T-helper 9 cell (primary cell): Measurements from ENCODE around the gene PIK3AP1.
A peak's percentile ranks its signal among the peaks of the same experiment; 100 is the strongest.
"Not testable (repeated sequence)": the region's sequence is repeated elsewhere in the genome, so short reads cannot be mapped to it uniquely, and the experiment has no call there.

ENCODE experiments used
- DNase-seq: peaks from one replicate; pipeline ENCODE4 v3.0.0-alpha.2; 2020

The PIK3AP1 gene

DNA sequence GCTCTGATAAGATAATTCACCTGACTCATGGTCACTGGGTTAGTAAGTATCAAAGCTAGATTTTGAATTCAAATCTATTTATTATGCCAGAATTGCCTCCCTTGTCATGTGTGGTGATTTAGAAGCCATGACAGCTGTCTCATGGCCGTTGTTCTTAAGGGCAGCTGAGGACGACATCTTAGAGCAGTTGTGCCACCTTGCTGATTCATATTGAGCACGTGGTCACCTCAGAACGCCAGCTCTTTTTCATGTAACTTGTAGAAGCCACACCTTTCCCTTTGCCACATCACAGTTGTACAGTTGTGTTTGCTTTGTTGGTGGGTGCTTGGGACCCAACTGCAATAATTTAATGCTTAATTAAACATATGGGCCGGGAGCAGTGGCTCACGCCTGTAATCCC, 4.3 kb upstream of the PIK3AP1 start:
- DNase-seq = no peak

DNA sequence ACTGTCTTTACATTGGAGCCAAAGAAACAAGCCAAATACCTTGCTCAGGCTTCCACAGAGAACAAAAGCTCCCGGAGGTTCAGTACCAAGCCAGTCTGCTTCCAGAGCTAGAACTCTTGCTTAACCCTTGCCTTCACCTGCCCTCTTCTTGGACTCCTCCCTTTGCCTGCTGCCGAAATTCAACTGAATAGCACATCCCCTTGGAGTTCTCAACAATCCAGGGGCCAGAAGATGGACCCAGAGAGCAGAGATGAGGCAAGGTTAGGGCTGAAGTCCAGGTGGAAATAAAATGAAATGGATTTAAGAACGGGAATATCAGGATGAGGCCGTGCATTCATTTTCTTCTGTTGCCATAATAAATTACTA, 876 bp upstream of the PIK3AP1 start:
- no peak for DNase-seq

DNA sequence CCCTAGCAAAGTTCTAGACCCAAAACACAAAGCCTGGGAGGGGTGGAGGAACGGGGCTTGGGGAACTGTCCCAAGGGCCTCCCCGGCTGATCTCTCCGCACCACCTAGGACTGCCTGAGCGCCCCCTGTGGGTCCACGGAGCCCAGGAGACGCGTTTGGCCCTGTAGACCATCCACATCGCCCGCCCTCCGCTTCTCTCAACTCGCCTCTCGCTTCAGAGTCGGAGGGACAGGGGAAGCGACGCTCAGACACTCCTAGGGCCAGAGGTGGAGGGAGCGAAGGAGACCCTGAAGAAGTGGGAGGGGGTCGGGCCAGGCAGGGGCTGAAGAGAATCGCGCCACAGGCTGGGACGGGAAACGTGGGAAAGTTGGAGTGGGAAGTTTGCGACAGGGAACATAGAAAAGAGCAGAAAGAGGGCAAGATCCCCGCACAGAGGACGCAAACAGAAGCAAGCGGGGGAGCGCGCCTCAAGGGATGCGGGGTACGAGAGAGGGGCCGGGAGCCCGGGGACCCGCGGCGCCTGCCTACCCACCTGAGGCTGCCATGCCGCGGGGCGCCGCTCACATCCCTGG, 378 bp downstream of the PIK3AP1 start:
- peak; percentile 7 for DNase-seq

DNA sequence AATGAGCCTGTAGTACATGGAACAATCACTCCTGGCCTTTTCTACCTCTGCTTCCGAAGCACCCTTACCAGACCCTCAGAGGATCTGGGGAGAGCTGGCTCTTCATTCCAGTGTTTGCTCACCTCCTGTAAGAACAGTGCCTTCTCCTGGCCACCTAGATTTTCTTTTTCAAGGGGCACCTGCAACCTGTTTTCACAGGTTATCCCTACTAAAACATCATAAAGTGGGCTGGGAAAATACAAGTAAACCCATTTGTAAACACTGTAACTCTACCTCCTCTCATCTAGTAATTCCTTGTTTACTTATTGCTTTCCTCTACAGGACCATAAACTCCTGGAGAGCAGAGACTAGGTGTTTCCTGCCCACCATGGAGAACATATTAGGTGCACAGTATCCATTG, 1.1 kb downstream of the PIK3AP1 start:
- DNase-seq = no peak

DNA sequence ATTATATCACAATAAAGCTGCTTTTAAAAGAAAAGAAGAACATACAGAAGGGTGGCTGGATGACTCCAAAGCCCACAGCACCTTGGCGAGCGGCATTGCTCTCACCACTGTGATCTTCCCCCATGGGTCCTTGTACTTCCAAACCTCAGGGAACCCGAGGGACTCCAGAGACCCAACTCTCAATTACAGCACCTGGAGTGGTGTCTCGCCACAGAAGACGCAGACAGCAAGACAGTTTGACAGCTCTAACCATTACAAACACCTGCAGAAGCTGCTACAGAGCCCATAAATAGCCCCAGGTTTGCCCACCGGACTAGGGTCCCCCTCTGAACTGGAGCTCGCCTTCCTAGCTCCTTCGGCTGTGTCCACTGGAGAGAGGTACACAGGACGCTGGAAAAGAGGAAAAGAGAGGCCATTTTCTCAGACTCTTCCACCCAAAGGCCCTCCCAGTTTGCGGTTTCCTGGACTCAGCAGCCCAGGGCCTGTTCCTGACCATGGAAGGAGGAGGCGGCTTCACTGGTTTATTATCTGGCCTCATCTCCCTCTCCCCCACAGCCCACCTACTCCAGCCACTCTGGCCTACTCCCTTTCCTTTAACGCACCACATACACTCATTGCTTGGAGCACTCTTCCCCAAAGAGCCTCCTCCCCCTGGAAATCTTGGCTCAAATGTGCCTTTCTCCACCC, 1.9 kb downstream of the PIK3AP1 start:
- no peak for DNase-seq

DNA sequence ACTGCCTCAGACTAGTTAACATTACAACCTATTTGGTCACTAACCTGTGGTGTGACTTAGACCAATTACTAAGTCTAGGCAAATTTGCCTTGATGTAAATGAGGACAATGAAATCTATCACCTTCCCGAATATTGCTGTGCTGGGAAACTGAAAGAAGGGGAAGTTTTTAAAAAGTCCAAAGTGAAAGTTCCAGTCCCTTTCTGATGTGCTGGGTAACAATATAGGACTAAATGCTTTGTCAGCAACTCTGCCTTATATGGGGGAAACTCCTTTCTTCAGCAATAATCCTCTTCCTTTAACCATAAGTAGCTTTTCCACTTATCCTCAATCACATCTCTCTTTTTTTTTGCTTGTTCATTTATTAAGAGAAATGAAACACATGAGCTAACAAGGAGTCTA, 3.9 kb downstream of the PIK3AP1 start:
- DNase-seq = no peak

DNA sequence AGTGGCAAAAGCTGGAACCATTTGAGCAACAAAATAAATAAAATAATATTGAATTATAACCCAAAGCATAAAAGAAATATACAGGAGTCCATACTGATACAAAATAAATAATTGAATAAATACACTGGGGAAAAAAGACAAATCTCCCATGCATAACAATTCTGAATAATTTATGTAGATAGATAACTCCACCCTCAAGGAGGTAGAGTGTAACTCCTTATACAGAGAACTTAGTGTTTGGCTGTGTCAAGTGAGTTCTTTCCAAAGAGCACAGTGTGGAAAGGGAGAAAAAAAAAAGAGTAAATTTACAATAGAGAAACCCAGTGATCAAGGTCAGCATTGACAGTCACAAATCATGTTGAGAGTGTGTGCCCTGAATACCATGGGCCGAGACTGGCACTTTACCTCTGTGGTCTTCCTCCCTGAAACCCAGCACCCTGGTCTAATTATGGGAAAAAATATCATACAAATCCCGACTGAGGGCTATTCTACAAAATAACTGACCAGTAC, 5.5 kb downstream of the PIK3AP1 start:
- DNase-seq = no peak

DNA sequence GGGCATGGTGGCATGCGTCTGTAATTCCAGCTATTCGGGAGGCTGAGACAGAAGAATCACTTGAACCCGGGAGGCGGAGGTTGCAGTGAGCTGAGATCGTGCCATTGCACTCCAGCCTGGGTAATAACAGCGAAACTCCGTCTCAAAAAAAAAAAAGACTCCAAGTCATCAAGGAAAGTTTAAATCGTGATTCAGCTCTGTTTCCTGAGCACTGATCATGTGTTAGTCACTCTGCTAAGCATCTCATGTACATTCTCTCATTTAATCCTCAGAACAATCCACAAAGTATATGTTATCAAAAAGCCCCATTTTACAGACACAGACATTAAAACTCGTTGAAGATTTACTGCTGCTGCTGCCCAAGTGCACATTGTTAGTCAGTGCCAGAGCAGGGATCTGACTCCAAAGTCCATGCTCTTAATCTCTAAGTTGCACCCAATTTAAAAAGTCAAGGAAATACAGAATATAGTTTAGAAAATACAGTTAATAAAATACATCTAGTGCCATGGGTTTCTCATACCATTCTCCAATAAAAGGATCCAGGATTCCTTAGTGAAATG, 6.2 kb downstream of the PIK3AP1 start:
- no peak for DNase-seq

DNA sequence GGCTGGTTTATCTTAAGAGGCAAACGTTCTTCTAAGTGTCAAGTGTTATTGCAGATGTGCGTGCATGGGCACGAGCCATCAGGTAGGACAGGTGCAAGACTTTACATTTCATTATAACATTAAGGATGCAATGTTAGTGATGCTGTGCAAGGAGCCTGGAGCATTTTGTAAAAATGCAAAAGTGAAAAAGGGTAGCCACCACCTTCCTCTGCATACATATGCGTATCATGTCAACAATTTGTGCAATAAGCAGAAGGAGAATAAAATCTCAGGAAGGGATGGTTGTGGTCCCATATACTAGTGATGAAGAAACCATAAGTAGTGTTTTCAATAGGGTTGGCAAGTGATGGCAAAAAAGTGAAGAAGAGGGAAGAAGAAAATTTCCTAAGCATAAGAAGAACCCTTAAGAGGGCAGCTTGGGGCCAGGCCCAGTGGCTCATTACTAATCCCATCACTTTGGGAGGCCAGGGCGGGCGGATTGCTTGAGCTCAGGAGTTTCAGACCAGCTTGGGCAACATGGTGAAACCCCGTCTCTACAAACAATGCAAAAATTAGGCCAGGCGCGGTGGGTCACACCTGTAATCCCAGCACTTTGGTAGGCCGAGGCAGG, 7.5 kb downstream of the PIK3AP1 start:
- DNase-seq = no peak

DNA sequence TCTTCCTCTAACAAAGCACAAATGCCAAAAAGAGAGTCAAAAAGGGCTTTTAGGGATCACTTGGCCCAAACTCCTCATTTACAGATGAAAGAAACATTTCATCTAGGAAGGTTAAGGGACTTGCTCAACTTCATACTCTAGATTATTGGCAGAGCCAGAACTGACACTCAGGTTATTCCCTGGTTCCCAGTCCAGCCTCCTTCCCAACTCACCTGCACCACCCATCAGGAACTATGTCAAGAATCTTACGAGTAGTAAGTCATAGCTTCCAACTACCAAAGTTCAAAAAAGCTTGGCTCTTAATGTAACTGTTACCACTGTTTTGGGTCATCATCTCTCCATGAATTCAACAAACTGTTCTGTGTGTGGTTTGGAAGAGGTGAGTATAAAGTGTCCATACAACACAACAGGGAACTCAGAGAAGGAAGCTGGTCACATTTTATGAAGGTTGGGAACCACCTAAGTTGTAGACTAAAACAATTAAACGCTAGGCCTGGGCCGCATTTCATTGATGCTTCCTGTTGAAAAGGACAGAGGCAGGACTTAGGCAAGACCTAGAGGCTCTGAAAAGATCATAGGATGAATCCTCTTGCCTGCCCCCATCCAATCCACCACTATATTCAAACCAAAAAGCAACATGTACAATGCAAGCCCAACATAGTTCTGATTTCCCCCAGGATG, 9.1 kb downstream of the PIK3AP1 start:
- DNase-seq = no peak

DNA sequence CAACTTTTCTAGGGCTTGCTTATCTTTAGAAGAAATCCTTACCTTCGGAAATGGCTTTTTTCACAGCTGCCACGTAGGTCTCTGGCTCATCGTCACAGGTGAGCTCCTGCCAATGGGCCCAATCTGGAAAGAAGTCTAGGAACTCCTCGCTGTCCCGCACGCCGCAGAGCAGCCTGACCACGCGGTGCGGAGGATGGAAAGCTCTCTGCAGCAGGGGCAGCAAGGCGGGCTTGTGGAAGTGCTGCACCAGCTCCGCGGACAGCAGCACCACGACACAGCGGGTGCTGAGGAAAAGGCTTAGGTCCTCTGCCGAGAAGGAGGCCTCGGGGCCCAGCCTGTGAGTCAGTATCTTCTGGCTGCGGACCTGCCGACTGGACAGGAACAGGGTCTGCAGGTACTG, 10.8 kb downstream of the PIK3AP1 start:
- no peak for DNase-seq

DNA sequence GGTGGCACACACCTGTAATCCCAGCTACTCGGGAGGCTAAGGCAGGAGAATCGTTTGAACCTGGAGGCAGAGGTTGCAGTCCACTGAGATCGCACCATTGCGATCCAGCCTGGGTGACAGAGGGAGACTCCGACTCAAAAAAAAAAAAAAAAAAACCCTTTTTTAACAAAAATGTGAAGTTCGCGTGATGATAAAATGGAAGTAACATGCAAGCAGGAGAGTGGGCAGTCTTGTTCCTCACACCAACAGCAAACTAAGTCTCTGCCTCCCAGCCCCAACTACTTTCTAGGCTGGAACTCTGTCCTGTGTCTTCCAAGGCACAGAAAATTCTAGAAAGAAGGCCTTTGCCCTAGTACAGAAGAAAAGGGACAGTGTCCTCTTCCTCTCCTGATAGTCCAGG, 11.3 kb downstream of the PIK3AP1 start:
- DNase-seq = no peak

DNA sequence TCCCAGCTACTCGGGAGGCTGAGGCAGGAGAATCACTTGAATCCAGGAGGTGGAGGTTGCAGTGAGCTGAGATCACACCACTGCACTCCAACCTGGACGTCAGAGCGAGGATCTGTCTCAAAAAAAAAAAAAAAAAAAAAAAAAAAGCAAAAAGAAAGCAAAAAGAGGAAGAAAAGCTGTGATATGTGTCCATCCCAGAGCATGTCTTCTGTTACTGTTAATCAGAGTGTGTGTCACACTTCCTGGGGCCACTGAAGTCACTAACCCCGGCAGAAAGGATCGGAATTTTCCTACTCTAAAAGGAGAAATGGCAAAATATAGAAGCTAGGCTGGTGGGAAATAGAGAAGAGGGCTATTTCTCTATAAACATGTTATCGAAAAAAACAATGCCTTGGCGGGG, 11.9 kb downstream of the PIK3AP1 start:
- no peak for DNase-seq

DNA sequence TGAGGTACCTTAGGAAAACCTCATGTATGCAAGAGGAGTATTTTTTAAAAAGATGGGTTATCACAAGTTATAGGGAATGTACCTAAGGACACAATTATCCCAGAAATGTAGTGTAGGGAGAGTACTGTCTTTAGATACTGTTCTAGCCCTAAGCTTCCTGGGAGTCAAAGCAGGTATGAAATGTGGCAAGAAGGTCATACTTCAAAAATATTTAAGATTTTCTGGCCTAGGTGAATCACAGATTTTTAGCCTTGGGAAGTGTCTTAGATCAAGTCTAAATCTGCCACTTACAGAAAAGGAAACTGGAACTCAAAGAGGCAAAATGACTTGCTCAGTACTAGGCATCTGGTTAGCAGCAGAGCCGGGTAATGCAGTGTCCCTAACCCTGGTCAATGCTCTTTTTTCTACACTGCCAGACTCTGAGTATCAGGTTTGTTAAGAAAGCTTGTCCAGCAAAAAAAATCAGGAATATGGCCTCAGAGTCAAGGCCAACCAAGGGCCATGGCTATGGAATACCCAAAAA, 13.9 kb downstream of the PIK3AP1 start:
- DNase-seq = no peak

DNA sequence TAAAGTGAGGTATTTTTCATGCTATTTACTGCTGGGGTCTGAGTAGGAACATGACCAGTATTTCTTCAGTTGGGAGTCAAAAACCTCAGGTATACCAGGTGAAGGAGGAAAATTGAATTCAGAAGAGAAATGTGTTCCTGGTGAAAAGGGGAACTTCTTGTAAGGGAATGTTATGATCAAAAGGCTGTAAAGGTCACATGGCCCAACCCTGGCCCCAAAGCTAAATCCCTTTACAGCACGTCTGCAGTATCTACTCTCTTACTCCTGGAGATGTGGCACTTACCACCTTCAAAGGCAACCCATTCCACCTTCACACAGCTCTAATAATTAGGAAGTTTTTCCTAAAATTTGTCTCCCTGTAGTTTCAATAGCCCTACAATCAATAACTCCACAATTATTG, 15.2 kb downstream of the PIK3AP1 start:
- no peak for DNase-seq

DNA sequence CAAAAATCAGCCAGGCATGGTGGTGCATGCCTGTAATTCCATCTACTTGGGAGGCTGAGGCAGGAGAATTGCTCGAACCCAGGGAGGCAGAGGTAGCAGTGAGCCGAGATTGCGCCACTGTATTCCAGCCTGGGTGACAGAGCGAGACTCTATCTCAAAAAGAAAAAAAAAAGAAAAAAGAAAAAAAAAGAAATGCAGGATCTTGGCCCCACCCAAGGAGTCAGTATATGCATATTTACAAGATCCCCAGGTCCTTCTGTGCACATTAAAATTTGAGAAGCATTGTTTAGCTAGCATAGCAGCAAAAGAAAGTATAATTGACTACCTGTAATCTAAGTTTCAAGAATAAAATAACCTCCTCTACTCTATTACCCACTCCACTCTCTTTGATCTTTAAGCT, 15.8 kb downstream of the PIK3AP1 start:
- DNase-seq = no peak

DNA sequence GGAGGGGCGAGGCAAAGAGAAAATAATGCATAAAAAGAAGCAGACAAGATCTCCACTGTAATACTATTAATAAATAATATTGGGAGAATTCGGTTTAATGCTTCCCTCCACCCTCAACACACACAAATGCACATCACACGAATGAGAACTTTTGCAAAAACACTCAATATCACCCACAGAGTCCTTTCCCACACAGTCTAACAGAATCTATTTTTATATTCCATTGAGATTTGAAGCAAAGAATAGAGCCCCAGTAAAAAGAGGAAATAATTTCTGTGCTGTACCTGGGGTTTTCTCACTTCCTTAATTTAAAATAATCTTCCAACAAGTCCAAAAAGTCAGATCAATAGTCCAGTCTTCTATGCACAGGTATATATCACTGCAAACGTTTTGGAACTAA, 17.0 kb downstream of the PIK3AP1 start:
- no peak for DNase-seq

DNA sequence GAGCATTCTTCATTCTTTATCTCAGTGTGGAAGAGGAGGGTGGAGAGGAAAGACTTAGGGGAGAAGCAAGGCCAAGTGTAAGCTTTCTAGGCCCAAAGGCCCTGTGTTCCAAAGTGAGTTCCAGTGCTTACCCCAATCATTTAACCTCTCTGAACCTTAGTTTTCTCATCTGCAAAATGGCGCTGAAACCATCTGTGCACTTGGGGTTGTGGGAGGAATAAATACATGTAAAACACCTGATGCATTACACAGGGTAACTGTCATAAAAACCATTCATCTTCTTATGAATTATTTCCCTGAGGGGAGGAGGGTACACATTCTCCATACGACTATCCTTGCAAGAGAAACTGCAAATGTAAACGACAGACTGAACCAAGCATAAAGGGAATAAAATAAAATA, 19.0 kb downstream of the PIK3AP1 start:
- no peak for DNase-seq

DNA sequence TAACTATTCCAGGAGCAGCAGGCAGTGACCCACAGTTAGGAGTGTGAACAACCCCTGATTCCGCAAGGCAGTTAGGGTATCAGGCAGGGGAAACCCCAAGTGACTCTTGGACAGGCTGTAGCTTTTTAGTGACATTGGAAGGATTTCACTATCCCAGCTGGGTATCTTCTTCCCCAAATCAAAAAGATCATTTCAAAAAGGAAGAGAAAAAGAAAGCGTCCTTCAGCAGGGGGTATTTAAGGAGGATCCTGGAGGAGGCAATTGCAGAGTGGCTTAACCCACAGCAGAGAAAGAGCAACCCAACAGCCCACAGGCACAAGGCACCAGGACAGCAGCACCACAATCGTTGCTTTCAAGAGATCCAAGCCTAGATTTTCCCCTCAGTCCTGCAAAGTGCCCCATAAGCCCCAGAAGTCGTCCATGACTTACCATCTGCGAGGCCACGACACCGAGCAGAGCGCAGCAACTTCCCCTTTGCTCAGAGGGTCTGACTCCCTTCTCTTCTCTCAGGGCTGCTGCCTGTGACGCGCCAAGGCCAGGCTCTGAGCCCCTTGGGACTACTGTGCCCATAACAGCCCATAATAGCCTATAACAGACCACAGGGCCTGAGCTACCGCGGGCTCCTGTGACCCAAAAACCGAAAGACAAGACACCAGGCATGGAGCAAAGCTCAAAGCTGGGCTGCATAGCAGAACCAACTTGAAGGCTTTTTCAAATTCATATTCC, 19.8 kb downstream of the PIK3AP1 start:
- DNase-seq = no peak

DNA sequence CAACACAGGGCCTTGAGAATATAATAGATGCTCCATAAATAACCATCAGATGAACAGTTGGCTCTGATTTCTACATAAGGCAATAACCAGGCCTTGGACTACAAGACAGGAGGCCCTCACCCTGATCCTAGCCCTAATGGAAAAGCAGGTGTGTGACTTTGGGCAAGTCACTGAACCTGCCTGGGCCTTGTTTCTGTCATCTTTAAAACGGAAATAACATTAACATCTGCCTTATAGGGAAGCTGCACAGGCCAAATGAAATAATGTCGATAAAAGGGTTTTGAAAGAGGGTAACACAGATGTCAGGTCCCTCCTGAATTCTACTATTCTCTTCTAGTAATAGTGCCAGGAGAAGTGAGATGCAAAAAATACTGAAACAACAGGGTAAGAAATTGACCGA, 20.7 kb downstream of the PIK3AP1 start:
- no peak for DNase-seq

DNA sequence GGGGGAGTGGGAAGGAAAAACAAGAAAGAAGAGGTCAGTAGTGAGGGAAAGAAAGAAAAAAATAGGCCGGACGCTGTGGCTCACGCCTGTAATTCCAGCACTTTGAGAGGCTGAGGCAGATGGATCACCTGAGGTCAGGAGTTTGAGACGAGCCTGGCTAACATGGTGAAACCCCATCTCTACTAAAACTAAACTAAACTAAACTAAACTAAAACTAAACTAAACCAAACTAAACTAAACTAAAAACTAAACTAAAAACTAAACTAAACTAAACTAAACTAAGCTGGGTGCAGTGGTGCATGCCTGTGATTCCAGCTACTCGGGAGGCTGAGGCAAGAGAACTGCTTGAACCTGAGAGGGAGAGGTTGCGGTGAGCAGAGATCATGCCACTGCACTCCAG, 22.0 kb downstream of the PIK3AP1 start:
- not testable (repeated sequence) for DNase-seq

DNA sequence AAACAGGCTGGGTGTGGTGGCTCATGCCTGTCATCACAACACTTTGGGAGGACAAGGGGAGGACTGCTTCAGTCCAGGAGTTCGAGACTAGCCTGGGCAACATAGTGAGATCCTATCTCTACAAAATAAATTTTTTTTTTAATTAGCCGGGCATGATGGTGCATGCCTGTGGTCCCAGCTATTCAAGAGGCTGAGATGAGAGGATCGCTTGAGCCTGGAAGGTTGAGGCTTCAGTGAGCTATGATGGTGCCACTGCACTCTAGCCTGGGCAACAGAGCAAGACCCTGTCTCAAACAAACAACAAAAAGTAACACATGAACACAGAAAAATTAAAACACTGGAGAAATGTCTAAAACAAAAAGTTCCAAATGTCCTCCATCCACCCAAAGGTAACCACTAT, 22.9 kb downstream of the PIK3AP1 start:
- DNase-seq = no peak
